GM18517 (cell line): ENCODE measurements around the gene TMEM202.
A peak's percentile ranks its signal among the peaks of the same experiment; 100 is the strongest.
"Not testable (repeated sequence)": the region's sequence is repeated elsewhere in the genome, so short reads cannot be mapped to it uniquely, and the experiment has no call there.

Experiments
- ATAC-seq: cut with Tn5 transposase; IDR thresholded peaks from one replicate; pipeline ENCODE4 v1.9.1; 2021; ENCODE audit warnings: mild to moderate bottlenecking, moderate library complexity; ENCODE audit not compliant: unreplicated experiment

Gene TMEM202, protein sequence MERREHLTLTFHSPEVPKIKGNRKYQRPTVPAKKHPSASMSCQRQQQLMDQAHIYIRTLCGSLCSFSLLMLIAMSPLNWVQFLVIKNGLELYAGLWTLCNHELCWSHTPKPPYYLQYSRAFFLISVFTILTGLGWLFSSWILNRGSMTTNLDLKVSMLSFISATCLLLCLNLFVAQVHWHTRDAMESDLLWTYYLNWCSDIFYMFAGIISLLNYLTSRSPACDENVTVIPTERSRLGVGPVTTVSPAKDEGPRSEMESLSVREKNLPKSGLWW

DNA sequence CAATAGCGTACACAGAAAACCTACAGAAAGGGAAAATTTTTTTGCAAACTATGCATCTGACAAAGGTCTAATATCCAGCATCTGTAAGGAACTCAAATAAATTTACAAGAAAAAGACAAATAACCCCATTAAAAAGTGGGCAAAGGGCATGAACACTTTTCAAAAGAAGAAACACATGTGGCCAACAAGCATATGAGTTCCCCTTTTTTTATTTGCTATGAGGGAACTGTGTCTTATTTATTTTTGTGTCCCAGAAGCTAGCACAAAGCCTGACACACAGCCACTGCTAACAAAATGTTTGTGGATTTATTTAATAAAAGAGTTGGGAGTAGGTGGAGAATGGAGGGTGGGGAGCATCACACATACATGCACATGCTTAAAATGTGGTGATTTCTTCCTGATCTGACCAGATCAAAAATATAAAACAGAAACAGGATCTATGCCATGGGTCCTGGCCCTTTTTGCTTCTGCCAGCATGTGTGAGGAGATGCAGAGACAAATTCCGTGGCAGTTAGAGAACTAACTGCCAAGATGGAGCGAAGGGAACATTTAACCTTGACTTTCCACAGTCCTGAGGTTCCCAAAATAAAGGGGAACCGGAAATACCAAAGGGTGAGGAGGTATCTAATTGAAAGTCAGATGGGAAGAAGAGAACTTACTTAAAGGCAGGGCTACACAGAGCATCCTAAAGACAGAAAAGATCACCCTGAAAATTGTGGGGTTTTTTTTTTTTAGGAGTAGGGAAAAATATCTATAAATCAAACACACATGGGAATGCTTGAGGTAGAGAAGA lies at the start of gene TMEM202:
Gene TMEM202, plus strand, starts transcription at position 510 of the 793 bp plus-strand sequence. Its CDS starts 22 bp downstream, at position 532.
- no peak for ATAC-seq

DNA sequence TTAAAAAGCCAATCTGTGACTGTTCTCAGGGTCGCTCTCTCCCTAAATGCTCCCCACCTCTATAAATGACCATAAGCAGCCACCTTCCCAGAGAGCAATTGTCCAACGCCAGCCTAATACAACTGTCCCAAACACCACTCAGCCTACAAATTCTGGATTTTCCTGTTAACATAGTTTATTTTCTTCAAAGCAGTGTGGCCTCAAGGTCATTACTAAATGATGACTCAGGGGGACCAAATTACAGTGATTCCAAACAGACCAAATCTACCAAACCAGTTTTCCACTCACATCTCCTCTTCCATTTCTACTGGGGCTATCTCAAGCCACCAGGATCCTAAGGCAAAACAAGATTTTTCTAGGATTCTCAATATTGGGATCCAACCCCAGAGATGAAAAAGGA lies 44.8 kb upstream of the TMEM202 start:
- ATAC-seq = no peak

DNA sequence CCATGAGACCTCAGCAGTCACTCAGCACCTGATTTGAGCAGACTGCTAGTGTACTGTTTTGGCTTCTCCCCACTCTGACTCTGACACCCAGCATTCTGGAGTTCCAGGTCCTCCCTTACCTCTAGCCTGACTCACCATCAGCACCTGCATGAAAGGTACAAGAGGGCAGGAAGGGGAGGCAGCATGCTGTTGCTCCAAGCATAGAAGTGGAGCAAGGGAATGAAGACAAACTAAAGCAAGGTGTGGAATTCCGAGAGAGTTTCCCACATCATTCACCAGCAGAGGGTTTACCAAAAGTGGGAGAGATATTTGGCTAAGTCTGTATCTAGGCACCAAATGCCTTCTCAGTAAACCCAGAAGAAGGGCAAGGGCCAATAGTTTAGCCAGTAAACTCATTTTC lies 43.6 kb upstream of the TMEM202 start:
- no peak for ATAC-seq

DNA sequence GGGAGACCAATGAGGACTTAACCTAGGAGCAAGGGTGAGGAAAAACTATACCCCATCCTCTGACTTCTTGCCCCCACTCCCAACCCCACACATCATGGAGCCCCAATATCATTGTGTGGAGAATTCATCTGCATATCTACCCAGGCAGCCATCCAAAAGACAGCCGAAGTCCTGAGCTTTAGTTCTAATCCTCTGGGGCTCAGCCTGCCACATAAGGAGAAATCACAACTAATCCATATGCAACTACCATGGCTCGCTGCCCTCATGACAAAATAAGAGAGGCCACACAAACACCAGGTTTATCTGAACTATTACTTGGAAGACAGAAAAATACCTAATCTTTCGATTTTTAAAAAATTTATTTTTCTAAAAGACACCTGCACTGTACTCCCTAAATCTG lies 40.0 kb upstream of the TMEM202 start:
- ATAC-seq = no peak

DNA sequence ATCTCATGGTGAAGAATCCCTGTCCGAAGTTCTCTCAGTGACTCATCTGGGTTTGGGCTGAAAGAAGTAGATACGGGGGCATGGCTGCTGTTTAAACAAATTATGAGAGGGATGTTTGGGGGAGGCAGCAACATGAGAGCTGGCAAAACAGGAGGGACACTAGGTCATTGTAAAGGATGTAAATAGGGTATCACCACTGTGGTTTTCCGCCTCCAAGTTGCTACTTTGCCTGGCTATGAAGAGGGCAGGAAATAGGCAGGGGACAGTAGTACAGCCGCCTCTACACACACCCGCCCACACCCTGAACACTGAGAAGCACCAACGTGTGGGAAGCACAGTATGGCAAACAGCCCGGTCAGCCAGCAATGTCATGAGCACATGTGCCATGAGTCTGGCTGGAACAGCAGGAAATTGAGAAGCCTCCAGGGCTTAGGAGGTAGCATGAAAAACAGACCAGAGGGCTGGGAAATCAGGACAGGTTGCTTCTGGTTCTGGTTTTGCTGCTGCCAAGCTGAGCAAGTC lies 39.4 kb upstream of the TMEM202 start:
- no peak for ATAC-seq

DNA sequence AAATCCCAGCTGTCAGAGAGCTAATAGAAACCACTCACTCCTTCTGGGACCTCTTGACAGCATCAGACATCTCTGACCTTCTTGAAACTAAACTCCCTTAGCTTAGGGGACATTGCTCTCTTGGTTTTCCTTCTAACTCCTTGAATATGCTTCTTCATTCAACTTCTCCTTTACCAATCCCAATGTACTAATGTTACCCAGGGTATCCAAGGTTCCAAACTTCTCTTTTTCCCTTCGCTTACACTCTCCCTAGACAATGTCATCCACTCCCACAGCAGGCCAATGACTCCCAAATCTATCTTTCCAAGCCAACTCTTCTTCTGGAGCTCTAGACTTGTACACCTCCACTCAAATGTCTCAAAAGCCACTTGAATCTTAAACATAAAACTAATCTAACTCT lies 36.9 kb upstream of the TMEM202 start:
- no peak for ATAC-seq

DNA sequence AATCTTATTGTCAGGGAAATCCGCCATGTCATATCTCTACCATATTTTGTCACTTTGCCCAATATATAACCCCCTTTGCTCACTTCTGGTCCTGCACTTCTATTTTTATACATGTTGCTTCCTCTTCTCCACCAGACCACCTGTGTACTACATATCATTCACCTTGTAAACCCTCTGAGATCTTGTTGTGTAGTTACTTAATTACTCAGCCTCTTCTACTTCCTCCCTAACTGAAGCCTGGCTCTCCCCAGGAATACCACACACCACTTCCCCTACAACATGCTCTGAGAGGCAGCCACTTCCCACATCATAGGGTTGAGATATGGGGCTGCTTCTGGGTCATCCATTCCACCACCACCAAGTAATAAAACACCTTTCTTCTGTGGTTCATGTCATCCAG lies 32.3 kb upstream of the TMEM202 start:
- peak; percentile 87 for ATAC-seq

DNA sequence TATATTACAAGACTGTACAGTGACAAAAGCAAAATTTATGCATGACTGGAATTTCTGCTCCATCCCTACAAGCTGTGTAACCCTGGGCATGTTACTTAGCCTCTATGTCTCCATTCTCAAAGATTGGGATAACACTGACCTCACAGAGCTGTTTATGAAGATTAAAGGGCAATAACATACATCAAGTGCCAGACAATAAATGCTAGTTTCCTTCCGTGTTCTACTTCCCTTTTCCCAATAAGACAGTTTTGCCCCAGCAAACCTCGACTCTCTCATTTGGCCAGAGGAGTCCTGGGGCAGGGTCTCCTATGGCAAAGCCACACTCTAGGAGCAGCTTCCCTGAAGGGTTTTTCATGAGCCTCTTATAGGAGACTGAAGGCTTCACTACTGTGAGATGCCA lies 29.8 kb upstream of the TMEM202 start:
- ATAC-seq = no peak

DNA sequence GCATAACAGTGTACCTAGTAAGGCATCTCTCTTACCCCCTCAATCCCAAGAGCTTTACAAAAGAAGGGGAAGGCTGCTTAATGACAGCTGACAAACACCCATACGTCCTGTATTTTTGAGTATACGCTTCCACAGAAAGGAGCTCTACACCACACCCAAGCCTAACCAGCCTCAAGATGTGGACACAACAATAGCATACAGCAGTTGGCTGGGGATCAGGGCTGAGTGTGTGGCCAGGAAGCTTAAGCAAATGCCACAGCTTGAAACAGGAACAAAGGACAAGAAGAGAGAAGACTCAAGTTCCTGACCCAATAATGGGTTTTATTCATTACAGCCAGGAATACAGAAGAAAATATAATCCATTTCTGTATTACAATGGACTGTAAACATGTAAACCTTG lies 29.2 kb upstream of the TMEM202 start:
- ATAC-seq = no peak

DNA sequence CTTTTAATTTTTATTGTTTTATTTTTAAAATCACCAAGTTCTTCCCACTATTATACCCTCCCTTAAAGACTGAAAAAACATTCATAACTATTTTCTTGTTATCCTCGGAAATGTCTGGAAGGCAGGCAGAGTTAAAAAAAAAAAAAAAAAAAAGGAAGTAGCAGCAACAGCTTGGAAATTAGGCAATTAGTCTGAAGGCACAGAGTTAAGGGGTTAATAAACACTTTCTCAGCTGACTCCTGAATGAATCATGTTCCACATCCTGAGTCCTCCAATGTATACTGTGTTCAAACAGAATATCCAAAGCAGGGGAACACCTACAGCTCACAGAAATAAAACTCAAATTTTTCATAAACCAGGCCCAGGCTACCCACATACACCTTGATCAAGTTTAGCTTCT lies 28.1 kb upstream of the TMEM202 start:
- ATAC-seq = no peak

DNA sequence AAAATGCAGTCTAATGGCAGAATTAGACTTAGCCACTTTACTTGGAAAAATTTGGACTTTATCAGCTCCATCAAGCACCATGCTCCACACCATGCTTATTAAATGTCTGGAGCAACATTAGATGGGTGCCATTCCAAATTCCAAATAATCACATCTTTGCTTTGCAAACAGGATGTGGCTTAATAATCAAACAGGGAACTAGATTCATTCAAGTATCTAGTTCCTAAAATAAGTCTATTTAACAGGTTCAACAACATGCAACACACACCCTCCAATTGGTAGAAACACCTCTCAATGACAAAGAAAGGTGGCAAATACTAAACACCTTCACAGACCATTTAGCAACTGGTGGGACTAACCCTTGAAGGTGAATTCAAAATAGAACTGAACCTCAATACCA lies 25.7 kb upstream of the TMEM202 start:
- no peak for ATAC-seq

DNA sequence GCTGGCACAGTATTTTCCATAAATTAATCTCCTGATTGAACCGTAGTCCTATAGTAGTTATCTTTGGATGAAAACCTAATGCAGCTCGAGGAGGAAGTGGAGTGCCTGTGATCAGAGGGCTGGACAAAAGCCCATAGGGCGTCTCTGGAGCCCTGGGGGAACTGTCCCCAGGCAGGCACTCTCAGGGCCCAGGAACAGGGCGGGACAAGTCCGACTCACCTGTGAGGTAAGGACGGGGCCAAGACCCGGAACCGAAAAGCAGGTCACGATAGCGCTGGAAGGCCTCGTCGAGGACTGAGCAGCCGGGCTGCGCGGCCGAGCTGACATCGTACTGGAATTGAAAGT lies 22.6 kb upstream of the TMEM202 start:
- ATAC-seq = peak; percentile 50

DNA sequence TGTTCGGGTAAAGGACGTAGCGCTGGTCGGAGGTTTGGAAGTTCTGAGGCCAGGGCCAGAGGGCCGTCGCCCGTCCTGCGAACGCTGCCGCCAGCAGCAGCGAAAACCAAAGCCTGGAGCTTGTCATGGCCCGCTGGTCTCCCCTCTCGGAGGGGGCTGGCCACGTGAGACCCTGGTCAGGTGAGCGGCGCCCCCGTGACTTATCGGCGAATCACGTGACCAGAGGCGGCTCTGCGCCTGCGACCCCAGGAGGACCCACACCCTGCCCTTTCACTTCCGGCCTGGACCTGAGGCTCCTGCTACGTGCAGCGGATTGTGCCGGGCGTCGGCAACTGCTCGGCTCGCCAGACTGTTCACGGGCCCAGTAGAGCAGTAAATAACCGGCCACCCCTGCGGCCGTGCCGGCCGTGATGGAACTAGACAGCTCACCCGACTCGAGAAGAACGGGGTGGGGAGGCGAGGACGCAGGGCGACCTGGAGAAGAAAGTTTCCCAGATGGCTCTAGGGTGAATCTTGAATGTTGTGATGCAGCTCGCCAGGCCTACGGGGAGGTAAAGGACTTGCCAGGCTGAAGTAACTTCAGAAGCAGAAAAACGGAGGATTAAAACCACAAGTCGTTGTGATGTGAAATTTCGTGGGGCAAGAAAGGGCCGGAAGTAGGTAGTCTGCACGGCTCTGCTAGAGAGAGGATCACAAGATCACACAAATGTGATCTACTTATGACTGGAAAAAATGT lies 22.1 kb upstream of the TMEM202 start, which contains the start of gene HEXA:
Gene HEXA, minus strand, starts transcription at position 169 of the 736 bp plus-strand sequence. Its CDS starts 42 bp downstream, at position 127.
- peak; percentile 71 for ATAC-seq

DNA sequence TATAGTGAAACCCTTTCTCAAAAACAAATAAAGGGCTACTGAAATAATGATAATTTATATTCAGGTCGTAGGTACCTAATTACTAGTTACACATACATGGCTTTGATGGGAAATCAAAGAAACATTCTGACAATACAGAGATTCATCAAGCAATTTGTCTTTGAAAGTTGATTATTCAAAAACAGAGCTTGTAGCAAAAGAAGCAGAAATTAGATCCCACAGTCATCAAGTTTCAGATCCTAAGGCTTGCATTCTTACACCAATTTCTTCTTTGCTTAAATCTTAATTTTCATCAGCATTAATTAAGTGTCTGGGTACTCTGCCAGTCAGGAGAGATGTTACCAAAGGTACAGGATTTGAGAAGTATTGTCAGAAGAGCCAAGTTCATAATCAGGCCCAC lies 20.8 kb upstream of the TMEM202 start:
- ATAC-seq = no peak

DNA sequence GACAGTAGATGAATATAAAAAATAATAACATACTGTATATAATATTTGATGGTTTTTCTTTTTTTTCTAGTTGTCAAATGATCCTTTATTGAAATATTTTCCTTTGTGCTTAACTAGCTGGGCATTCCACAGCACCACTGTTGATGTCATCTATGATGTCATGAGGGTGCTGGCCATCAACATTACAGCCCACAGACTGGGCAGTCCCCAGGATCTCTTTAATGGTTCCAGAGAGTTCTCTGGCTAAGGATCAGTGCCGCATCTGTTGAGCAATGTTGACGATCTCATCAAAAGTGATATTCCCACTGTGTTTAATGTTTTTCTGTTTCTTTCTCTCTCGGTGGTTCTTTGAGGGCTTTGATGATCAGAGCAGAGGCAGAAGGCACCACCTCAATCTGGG lies 19.0 kb upstream of the TMEM202 start:
- not testable (repeated sequence) for ATAC-seq

DNA sequence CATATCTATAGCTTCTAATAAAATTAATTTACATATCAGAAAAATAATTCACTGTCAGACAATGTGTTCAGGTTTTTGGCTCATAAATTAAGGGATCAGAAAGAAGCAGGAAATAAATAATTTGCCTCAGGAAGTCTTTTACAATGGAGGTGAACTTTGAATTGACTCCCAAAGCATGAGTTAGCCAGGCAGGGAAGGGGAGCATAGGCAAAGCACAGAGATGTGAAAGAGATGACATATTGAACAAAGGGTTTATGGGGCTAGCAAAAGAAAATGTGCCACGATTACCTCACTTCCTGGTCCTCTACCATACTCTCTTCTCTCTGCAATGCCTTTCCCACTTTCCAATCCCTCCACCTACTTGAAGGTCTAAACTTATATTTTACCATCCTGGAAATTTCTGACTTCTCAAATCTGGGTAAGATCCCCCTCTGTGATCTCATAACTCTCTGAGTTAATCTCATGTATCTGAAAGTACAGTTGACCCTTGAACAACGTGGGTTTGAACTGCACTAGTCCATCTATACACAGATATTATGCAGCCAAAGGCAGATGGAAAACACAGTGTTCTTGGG lies 18.2 kb upstream of the TMEM202 start:
- ATAC-seq = no peak

DNA sequence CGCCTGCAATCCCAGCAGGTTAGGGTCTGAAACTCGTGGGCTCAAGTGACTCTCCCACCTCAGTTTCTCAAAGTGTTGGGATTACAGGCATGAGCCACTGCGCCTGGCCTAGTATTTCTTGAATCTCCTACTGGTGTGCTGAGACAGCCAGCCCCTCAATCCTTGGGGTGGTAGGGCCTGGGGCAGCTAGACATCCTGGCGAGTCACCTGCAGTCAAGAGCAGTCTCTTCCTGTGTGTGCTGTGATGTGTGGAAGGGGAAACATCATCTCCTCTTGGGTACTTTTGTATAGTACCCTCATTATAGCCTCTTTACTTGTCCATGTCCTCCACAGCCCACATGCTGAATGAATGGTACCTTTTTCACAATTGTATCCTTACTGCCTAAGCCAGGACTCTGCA lies 17.4 kb upstream of the TMEM202 start:
- ATAC-seq = no peak

DNA sequence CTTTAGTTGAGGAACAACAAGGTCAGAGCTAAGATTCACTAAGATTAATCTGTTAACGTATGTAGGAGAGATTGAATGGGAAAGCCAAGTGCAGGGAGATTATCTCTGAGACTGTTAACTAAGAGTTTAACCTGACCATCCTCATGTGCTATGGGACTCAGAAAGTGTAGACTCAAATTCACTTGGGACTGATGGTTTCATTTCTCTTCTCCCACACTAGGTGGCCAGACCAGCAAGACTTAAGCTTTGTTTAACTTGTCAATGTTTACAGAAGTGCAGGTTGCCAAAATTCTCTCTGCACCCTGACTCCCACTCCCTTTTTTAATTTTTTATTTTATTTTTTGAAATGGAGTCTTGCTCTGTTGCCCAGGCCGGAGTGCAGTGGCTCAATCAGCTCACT lies 16.0 kb upstream of the TMEM202 start:
- no peak for ATAC-seq

DNA sequence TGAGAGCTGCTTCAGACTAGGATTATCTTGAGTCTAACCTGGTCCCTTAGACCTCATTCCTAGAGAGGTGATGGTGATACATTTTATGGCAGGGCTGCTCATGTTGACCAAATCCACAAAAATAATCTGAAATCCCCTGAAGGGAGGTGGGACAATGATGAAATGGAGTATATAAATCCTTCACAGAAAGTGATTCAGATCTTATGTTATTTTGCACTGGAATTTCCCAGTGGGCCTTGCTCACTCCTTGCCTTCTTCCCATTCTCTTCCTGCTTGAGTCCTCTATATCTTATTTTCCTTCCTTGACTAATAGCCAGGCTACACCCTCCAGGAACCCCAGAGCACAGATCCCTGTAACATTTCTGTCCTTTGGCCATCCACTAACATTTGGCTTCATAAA lies 10.4 kb upstream of the TMEM202 start:
- no peak for ATAC-seq

DNA sequence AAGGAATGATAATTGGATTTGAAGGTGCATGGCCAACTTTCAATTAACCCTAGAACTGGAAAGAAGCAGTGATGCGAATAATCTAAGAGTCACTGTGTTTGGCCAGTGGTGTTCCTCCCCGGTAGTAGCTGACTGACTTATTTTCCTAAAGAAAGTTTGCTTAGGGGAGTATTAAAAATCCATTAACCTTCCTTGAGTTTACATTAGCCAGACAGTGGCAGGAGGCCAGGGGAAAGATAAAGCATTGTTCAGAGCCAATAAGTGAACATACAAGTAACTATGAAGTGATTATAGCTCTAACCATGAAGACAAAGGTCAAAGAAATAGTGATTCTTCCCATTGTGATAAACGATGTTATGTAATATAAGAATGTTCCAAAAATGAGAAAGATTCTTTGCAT lies 8.9 kb upstream of the TMEM202 start:
- ATAC-seq = no peak

DNA sequence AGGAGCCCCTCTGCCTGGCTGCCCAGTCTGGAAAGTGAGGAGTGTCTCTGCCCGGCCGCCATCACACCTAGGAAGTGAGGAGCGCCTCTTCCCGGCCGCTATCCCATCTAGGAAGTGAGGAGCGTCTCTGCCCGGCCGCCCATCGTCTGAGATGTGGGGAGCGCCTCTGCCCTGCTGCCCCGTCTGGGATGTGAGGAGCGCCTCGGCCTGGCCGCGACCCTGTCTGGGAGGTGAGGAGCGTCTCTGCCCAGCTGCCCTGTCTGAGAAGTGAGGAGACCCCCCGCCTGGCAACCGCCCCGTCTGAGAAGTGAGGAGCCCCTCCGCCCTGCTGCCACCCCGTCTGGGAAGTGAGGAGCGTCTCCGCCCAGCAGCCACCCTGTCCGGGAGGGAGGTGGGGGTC lies 1.8 kb upstream of the TMEM202 start:
- ATAC-seq = not testable (repeated sequence)
